IMR-90 (cell line): Measurements from ENCODE around the gene ZNF641. TPM values are rescaled to one million over a fixed set of nuclear protein-coding genes. Genes with fewer than 3 reads are reported as not detected.

Experiments
- ATAC-seq: fragments of 200-7000 bp; cut with Tn5 transposase; 2 replicates; pipeline ENCODE4 v1.9.1; 2020; ENCODE audit warnings: low read depth, mild to moderate bottlenecking, moderate library complexity
- BruUV-seq: library from RNA; stranded (reverse); fragments of 400-500 nt; replicated peaks from 2 replicates; lab custom pipeline; 2021; lab: Mats Ljungman, UMichigan
- CTCF ChIA-PET: fragments of 300-600 bp; formaldehyde crosslinking; extraction: SDS; loops from one replicate; lab custom pipeline; 2021; ENCODE audit warnings: antibody characterized with exemption; lab: Yijun Ruan, JAX
- POLR2A ChIA-PET: fragments of 300-600 bp; sonication (Branson Sonifier 250); formaldehyde crosslinking; loops from one replicate; lab custom pipeline; 2022; ENCODE audit warnings: antibody characterized with exemption; ENCODE audit not compliant: unreplicated experiment; lab: Charles Lee
- DNase-seq: peaks from one replicate; pipeline ENCODE4 v3.0.0; 2013
- H2AFZ ChIP-seq: replicated peaks from 2 replicates; pipeline ENCODE3; 2013; ENCODE audit warnings: low read length, mild to moderate bottlenecking; ENCODE audit not compliant: poor library complexity
- H2AK5ac ChIP-seq: 2 replicates; pipeline ENCODE4 v1.6.1; 2013; ENCODE audit warnings: low read depth, low read length, inconsistent platforms
- H2AK9ac ChIP-seq: replicated peaks from 2 replicates; pipeline ENCODE3; 2013; ENCODE audit warnings: mild to moderate bottlenecking, low read depth, low read length, moderate library complexity; ENCODE audit not compliant: poor library complexity
- H2BK120ac ChIP-seq: 2 replicates; pipeline ENCODE4 v1.6.1; 2013; ENCODE audit warnings: low read depth, low read length, inconsistent platforms
- H2BK15ac ChIP-seq: 3 replicates; pipeline ENCODE4 v1.6.1; 2013; ENCODE audit warnings: low read depth, low read length, inconsistent platforms
- H2BK20ac ChIP-seq: 2 replicates; pipeline ENCODE4 v1.6.1; 2013; ENCODE audit warnings: low read depth, mild to moderate bottlenecking, inconsistent platforms, low read length, moderate library complexity
- H2BK5ac ChIP-seq: 2 replicates; pipeline ENCODE4 v1.6.1; 2013; ENCODE audit warnings: mild to moderate bottlenecking, low read depth, low read length, inconsistent platforms; ENCODE audit not compliant: poor library complexity, severe bottlenecking
- H3K14ac ChIP-seq: replicated peaks from 2 replicates; pipeline ENCODE4 v1.6.1; 2013; ENCODE audit warnings: low read depth, low read length, inconsistent platforms
- H3K18ac ChIP-seq: 2 replicates; pipeline ENCODE4 v1.6.1; 2013; ENCODE audit warnings: low read depth, low read length, control low read depth
- H3K23ac ChIP-seq: 2 replicates; pipeline ENCODE4 v1.6.1; 2013; ENCODE audit warnings: low read depth, low read length, inconsistent platforms
- H3K27ac ChIP-seq: 2 replicates; pipeline ENCODE4 v1.5.1; 2013; ENCODE audit warnings: mild to moderate bottlenecking, control low read depth, low read length; ENCODE audit not compliant: insufficient read depth
- H3K27me3 ChIP-seq: 2 replicates; pipeline ENCODE4 v1.6.1; 2013; ENCODE audit warnings: low read length; ENCODE audit not compliant: control insufficient read depth, insufficient read depth
- H3K36me3 ChIP-seq: 2 replicates; pipeline ENCODE4 v1.6.1; 2013; ENCODE audit warnings: low read length, mixed read lengths; ENCODE audit not compliant: control insufficient read depth, insufficient read depth
- H3K4ac ChIP-seq: 2 replicates; pipeline ENCODE4 v1.6.1; 2013; ENCODE audit warnings: low read depth, low read length, inconsistent platforms
- H3K4me1 ChIP-seq: 2 replicates; pipeline ENCODE4 v1.6.1; 2013; ENCODE audit warnings: low read length, mixed read lengths; ENCODE audit not compliant: control insufficient read depth, insufficient read depth
- H3K4me2 ChIP-seq: 2 replicates; pipeline ENCODE4 v1.6.1; 2013; ENCODE audit warnings: low read depth, mild to moderate bottlenecking, control low read depth, low read length, moderate library complexity
- H3K4me3 ChIP-seq: 2 replicates; pipeline ENCODE4 v1.5.1; 2013; ENCODE audit warnings: low read depth, mild to moderate bottlenecking, control low read depth, low read length, moderate library complexity; ENCODE audit not compliant: insufficient read depth
- H3K56ac ChIP-seq: 2 replicates; pipeline ENCODE4 v1.6.1; 2013; ENCODE audit warnings: low read length, inconsistent platforms; ENCODE audit not compliant: insufficient read depth; ENCODE audit errors: extremely low read depth
- H3K79me1 ChIP-seq, 2 experiments: 2 replicates each; pipeline ENCODE4 v1.6.1; 2013; ENCODE audit warnings: low read length in 2 of 2, inconsistent platforms in 1 of 2, low read depth in 1 of 2
- H3K9ac ChIP-seq: 2 replicates; pipeline ENCODE4 v1.6.1; 2013; ENCODE audit warnings: low read depth, low read length, control low read depth
- H3K9me1 ChIP-seq: 2 replicates; pipeline ENCODE4 v1.6.1; 2013; ENCODE audit warnings: low read length, inconsistent platforms; ENCODE audit not compliant: insufficient read depth
- H3K9me3 ChIP-seq: 2 replicates; pipeline ENCODE4 v1.6.1; 2013; ENCODE audit warnings: low read length; ENCODE audit not compliant: control insufficient read depth, insufficient read depth
- H4K20me1 ChIP-seq: 2 replicates; pipeline ENCODE4 v1.6.1; 2013; ENCODE audit warnings: low read length, inconsistent platforms; ENCODE audit not compliant: insufficient read depth
- H4K5ac ChIP-seq: 2 replicates; pipeline ENCODE4 v1.6.1; 2013; ENCODE audit warnings: mild to moderate bottlenecking, low read depth, low read length, control low read depth
- H4K8ac ChIP-seq, 2 experiments: 2 replicates each; pipeline ENCODE4 v1.6.1; 2013; ENCODE audit warnings: low read depth in 2 of 2, low read length in 2 of 2, control low read depth in 1 of 2, inconsistent platforms in 1 of 2
- H4K91ac ChIP-seq: 2 replicates; pipeline ENCODE4 v1.6.1; 2013; ENCODE audit warnings: low read depth, low read length, inconsistent platforms; ENCODE audit not compliant: insufficient read depth
- BHLHE40 ChIP-seq: fragments of 150-350 bp; IDR thresholded peaks from 2 replicates; pipeline ENCODE4 v1.6.1; 2016; ENCODE audit warnings: mild to moderate bottlenecking, low read depth, low read length
- MAFK ChIP-seq: IDR thresholded peaks from 2 replicates; pipeline ENCODE4 v1.6.1; 2012; ENCODE audit warnings: low read depth, low read length, improper control_type of control experiment
- MAZ ChIP-seq: IDR thresholded peaks from 2 replicates; pipeline ENCODE4 v1.6.1; 2012; ENCODE audit warnings: low read depth, mild to moderate bottlenecking, low read length, improper control_type of control experiment, moderate library complexity, borderline replicate concordance
- RAD21 ChIP-seq: IDR thresholded peaks from 2 replicates; pipeline ENCODE4 v1.6.1; 2012; ENCODE audit warnings: low read length, improper control_type of control experiment
- RCOR1 ChIP-seq: IDR thresholded peaks from 2 replicates; pipeline ENCODE4 v1.6.1; 2012; ENCODE audit warnings: mild to moderate bottlenecking, low read length, improper control_type of control experiment; ENCODE audit not compliant: insufficient replicate concordance
- WGBS, 2 experiments: methylation state at CpG; one replicate each; pipeline versions ENCODE4 v1.1.5 to v1.1.7; 2013; ENCODE audit warnings: missing lambda C conversion rate in 2 of 2; ENCODE audit not compliant: insufficient read length in 1 of 2; ENCODE audit errors: extremely low coverage in 2 of 2; 5-methylcytosine and 5-hydroxymethylcytosine counted together
- dilution Hi-C: fragments of 300-500 bp; cut with HindIII; formaldehyde crosslinking; loops from one replicate; pipeline ENCODE4 v1.14.3; 2018; ENCODE audit warnings: low sequenced_read_pairs; ENCODE audit not compliant: unreplicated experiment
- in situ Hi-C: fragments of 300-500 bp; cut with MboI; formaldehyde crosslinking; loops from 3 replicates; pipeline ENCODE4 v1.14.3; 2019; ENCODE audit warnings: low sequenced_read_pairs, inconsistent platforms, mixed read lengths
- intact Hi-C: fragments of 100-400 bp; cut with micrococcal nuclease; formaldehyde crosslinking; loops from 2 replicates; pipeline ENCODE4 v1.10.0; 2022
- polyA plus RNA-seq, 3 experiments: library from polyadenylated mRNA; depleted of rRNA; stranded (reverse); fragments of >200 nt; gene quantifications; 2 replicates each; pipeline ENCODE4 v1.2.3, GENCODE V29; 2012; ENCODE audit warnings: low replicate concordance in 1 of 3
- total RNA-seq: library from RNA; depleted of rRNA; stranded (reverse); fragments of >200 nt; gene quantifications from 2 replicates; pipeline ENCODE4 v1.2.3, GENCODE V29; 2012

The ZNF641 gene
- total and polyA plus RNA-seq, 2 of the 4 experiments (the other 2 are of a cell fraction) = 2.5 to 5.2 TPM

DNA sequence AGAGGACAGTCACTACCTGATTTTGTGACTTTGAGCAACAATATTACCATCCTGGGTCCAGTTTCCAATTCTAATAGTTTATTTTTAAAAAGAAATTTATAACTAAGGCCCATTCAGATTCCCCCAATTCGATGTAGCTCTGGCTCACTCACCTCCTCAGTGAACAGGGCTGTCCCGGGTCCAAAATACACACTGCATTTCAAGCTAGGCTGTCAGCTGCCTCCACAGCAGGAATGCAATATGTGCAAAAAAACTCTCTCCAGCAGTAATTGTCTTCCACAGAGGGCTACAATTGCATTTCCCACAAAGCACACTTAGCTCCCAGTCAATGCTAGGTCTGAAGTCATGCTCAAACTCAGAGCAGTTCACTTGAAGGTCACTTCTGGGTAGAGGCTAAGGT, 39.3 kb upstream of the ZNF641 start:
- no peak overlapping the region for H2AK5ac ChIP-seq
- H3K4me1 ChIP-seq = no peaks in the 10 kb centered on the region
- H3K23ac ChIP-seq = no peak overlapping the region
- TF ChIP-seq RCOR1 (no peak), MAZ (no peak), MAFK (no peak), BHLHE40 (no peak), RAD21 (no peak)
- no peak overlapping the region for H2BK120ac ChIP-seq
- no peak overlapping the region for H3K56ac ChIP-seq
- no peak overlapping the region for H2AFZ ChIP-seq
- POLR2A ChIA-PET = no interaction called here
- H3K27me3 ChIP-seq = no peaks in the 10 kb centered on the region
- no peaks in the 10 kb centered on the region for H3K9me3 ChIP-seq
- H3K9me1 ChIP-seq = no peaks in the 10 kb centered on the region
- no peak overlapping the region for H3K14ac ChIP-seq
- H4K8ac ChIP-seq = no peak overlapping the region
- H3K36me3 ChIP-seq = no peaks in the 10 kb centered on the region
- no peak overlapping the region for H3K4me3 ChIP-seq
- no TSS peak for BruUV-seq
- no peak overlapping the region for H3K9ac ChIP-seq
- dilution Hi-C loops (no loop called here), in situ Hi-C loops (no loop called here), intact Hi-C loops (no loop called here)
- no peak overlapping the region for H2BK20ac ChIP-seq
- ATAC-seq (no peak), DNase-seq (no peak)
- no peak overlapping the region for H3K27ac ChIP-seq
- H2BK15ac ChIP-seq = no peak overlapping the region
- no peak overlapping the region for H4K5ac ChIP-seq
- H3K4me2 ChIP-seq = no peak overlapping the region
- no peak overlapping the region for H3K18ac ChIP-seq
- H2BK5ac ChIP-seq = no peak overlapping the region
- 33% methylated on average over 2 of the region's 2 CpGs; no CpG with 5 or more reads in 1 of the 2 experiments for WGBS, 2 experiments
- no peak overlapping the region for H4K91ac ChIP-seq
- CTCF ChIA-PET = no interaction called here
- no peaks in the 10 kb centered on the region for H3K79me1 ChIP-seq
- no peaks in the 10 kb centered on the region for H4K20me1 ChIP-seq
- H2AK9ac ChIP-seq = no peak overlapping the region
- no peak overlapping the region for H3K4ac ChIP-seq
